ENCODE measurements around the gene GARRE1. TPM values are rescaled to one million over a fixed set of nuclear protein-coding genes. Genes with fewer than 3 reads are reported as not detected.

Gene GARRE1
- total RNA-seq, 1 donor from 2014 or later = 14.8 TPM

GRCh38 chr19:34269968-34270621 is 15.7 kb downstream of the GARRE1 start:
- TF ChIP-seq, protein P1, sequence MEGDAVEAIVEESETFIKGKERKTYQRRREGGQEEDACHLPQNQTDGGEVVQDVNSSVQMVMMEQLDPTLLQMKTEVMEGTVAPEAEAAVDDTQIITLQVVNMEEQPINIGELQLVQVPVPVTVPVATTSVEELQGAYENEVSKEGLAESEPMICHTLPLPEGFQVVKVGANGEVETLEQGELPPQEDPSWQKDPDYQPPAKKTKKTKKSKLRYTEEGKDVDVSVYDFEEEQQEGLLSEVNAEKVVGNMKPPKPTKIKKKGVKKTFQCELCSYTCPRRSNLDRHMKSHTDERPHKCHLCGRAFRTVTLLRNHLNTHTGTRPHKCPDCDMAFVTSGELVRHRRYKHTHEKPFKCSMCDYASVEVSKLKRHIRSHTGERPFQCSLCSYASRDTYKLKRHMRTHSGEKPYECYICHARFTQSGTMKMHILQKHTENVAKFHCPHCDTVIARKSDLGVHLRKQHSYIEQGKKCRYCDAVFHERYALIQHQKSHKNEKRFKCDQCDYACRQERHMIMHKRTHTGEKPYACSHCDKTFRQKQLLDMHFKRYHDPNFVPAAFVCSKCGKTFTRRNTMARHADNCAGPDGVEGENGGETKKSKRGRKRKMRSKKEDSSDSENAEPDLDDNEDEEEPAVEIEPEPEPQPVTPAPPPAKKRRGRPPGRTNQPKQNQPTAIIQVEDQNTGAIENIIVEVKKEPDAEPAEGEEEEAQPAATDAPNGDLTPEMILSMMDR (IDR thresholded peaks at IDR 0.05; ENCODE audit: insufficient read depth, low read length, poor library complexity, severe bottlenecking) = no peak
- Histone ChIP-seq H3K27me3 (ENCODE audit: control insufficient read depth, insufficient read depth, low read length) (no peaks in the 10 kb centered on the region), H3K36me3 (ENCODE audit: control insufficient read depth, insufficient read depth, low read length) (peaks cover 1% of the 10 kb centered on the region), H3K4me3 (ENCODE audit: low read depth, low read length) (no peak overlapping the region)
- peak; percentile 68 for DNase-seq (ENCODE audit: low read depth)

- H3K4me3 ChIP-seq (ENCODE audit: low read depth, low read length) = no peak overlapping the region
- TF ChIP-seq, protein P1 (IDR thresholded peaks at IDR 0.05; ENCODE audit: insufficient read depth, low read length, poor library complexity, severe bottlenecking) = no peak
- no peaks in the 10 kb centered on the region for H3K27me3 ChIP-seq (ENCODE audit: control insufficient read depth, insufficient read depth, low read length)
- peaks cover 1% of the 10 kb centered on the region for H3K36me3 ChIP-seq (ENCODE audit: control insufficient read depth, insufficient read depth, low read length)
- DNase-seq (ENCODE audit: low read depth) = no peak
Measured at GRCh38 chr19:34273121-34273520, 18.8 kb downstream of the GARRE1 start.

- DNase-seq (ENCODE audit: low read depth) = no peak
- Histone ChIP-seq H3K4me3 (ENCODE audit: low read depth, low read length) (no peak overlapping the region), H3K36me3 (ENCODE audit: control insufficient read depth, insufficient read depth, low read length) (peaks cover 1% of the 10 kb centered on the region), H3K27me3 (ENCODE audit: control insufficient read depth, insufficient read depth, low read length) (no peaks in the 10 kb centered on the region)
- TF ChIP-seq, protein P1 (IDR thresholded peaks at IDR 0.05; ENCODE audit: insufficient read depth, low read length, poor library complexity, severe bottlenecking) = no peak
Measured at GRCh38 chr19:34274284-34274826, 20.0 kb downstream of the GARRE1 start.

GRCh38 chr19:34274827-34275625 is 20.7 kb downstream of the GARRE1 start:
- TF ChIP-seq, protein P1 (IDR thresholded peaks at IDR 0.05; ENCODE audit: insufficient read depth, low read length, poor library complexity, severe bottlenecking) = no peak
- Histone ChIP-seq H3K27me3 (ENCODE audit: control insufficient read depth, insufficient read depth, low read length) (no peaks in the 10 kb centered on the region), H3K36me3 (ENCODE audit: control insufficient read depth, insufficient read depth, low read length) (peaks cover 1% of the 10 kb centered on the region), H3K4me3 (ENCODE audit: low read depth, low read length) (no peak overlapping the region)
- no peak for DNase-seq (ENCODE audit: low read depth)

DNA sequence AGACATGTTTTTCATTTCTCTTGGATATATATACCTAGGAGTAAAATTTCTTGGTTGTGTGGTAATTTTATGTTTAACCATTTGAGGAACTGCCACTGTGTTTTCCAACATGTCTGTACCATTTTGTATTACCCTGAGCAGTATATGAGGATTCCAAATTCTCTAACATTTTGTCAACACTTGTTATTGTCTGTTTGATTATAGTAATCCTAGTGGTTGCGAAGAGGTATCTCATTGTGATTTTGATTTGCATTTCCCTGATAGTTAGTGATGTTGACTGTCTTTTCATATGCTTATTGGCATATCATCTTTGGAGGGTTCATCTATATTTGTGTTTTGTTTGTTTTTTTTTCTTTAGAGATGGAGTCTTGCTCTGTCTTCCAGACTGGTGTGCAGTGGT is 21.4 kb downstream of the GARRE1 start:
- Histone ChIP-seq H3K36me3 (ENCODE audit: control insufficient read depth, insufficient read depth, low read length) (peaks cover 1% of the 10 kb centered on the region), H3K27me3 (ENCODE audit: control insufficient read depth, insufficient read depth, low read length) (no peaks in the 10 kb centered on the region), H3K4me3 (ENCODE audit: low read depth, low read length) (no peak overlapping the region)
- TF ChIP-seq, protein P1 (IDR thresholded peaks at IDR 0.05; ENCODE audit: insufficient read depth, low read length, poor library complexity, severe bottlenecking) = no peak
- no peak for DNase-seq (ENCODE audit: low read depth)
